Peyer's patch (tissue), 4 donors: ENCODE data around the gene ECE2.
A peak's percentile ranks its signal among the peaks of the same experiment; 100 is the strongest.

Experiments
- CTCF ChIP-seq, 6 experiments: fragments of 450-650 bp in 4 of 6; fragments of 200-600 bp in 2 of 6; sonication (generic) in 1 of 6; IDR thresholded peaks; one replicate each; pipeline ENCODE4 v1.5.1; 2017 to 2019; ENCODE audit warnings: antibody characterized with exemption in 6 of 6, mild to moderate bottlenecking in 3 of 6, moderate library complexity in 1 of 6
- POLR2A ChIP-seq, 2 donors: fragments of 450-650 bp; IDR thresholded peaks; one replicate each; pipeline ENCODE4 v1.5.1; 2017; ENCODE audit warnings: antibody characterized with exemption in 2 of 2, mild to moderate bottlenecking in 2 of 2, moderate library complexity in 2 of 2

GRCh38 chr3:184335661-184336546 lies 60.1 kb downstream of the ECE2 start:
- TF ChIP-seq CTCF (IDR thresholded peaks at IDR 0.05) = peak in 1 of 6 experiments; percentile 3
- peak; percentile 48 to 90 for TF ChIP-seq POLR2A (IDR thresholded peaks at IDR 0.05)
